Measurements from ENCODE around the gene NPIPA5.

NPIPA5 gene

GRCh38 chr16:15403392-15403995 lies 25.4 kb upstream of the NPIPA5 start:
- TF ChIP-seq POLR2AphosphoS5 (IDR thresholded peaks at IDR 0.05; ENCODE audit: low read depth, low read length) (no peak), FOXP2 (optimal IDR thresholded peaks at IDR 0.05; ENCODE audit: borderline replicate concordance, extremely low read depth, extremely low read length, insufficient read depth) (no peak), SIN3A (IDR thresholded peaks at IDR 0.05; ENCODE audit: borderline replicate concordance, insufficient read depth, low read length) (no peak), TAF1 (IDR thresholded peaks at IDR 0.05; ENCODE audit: borderline replicate concordance, insufficient read depth, low read length) (no peak), REST (IDR thresholded peaks at IDR 0.05; ENCODE audit: insufficient read depth in 1 of 2, low read depth in 2 of 2, low read length in 2 of 2) (no peak)

GRCh38 chr16:15401972-15402371 lies 23.9 kb upstream of the NPIPA5 start:
- no peak for TF ChIP-seq TAF1 (IDR thresholded peaks at IDR 0.05; ENCODE audit: borderline replicate concordance, insufficient read depth, low read length)
- no peak for TF ChIP-seq FOXP2 (optimal IDR thresholded peaks at IDR 0.05; ENCODE audit: borderline replicate concordance, extremely low read depth, extremely low read length, insufficient read depth)
- no peak for TF ChIP-seq REST (IDR thresholded peaks at IDR 0.05; ENCODE audit: insufficient read depth in 1 of 2, low read depth in 2 of 2, low read length in 2 of 2)
- no peak for TF ChIP-seq SIN3A (IDR thresholded peaks at IDR 0.05; ENCODE audit: borderline replicate concordance, insufficient read depth, low read length)
- no peak for TF ChIP-seq POLR2AphosphoS5 (IDR thresholded peaks at IDR 0.05; ENCODE audit: low read depth, low read length)

GRCh38 chr16:15399317-15399716 lies 21.2 kb upstream of the NPIPA5 start:
- no peak for TF ChIP-seq POLR2AphosphoS5 (IDR thresholded peaks at IDR 0.05; ENCODE audit: low read depth, low read length)
- no peak for TF ChIP-seq REST (IDR thresholded peaks at IDR 0.05; ENCODE audit: insufficient read depth in 1 of 2, low read depth in 2 of 2, low read length in 2 of 2)
- no peak for TF ChIP-seq TAF1 (IDR thresholded peaks at IDR 0.05; ENCODE audit: borderline replicate concordance, insufficient read depth, low read length)
- TF ChIP-seq FOXP2 (optimal IDR thresholded peaks at IDR 0.05; ENCODE audit: borderline replicate concordance, extremely low read depth, extremely low read length, insufficient read depth) = no peak
- no peak for TF ChIP-seq SIN3A (IDR thresholded peaks at IDR 0.05; ENCODE audit: borderline replicate concordance, insufficient read depth, low read length)

GRCh38 chr16:15398618-15399316 lies 20.7 kb upstream of the NPIPA5 start:
- TF ChIP-seq FOXP2 (optimal IDR thresholded peaks at IDR 0.05; ENCODE audit: borderline replicate concordance, extremely low read depth, extremely low read length, insufficient read depth) (no peak), SIN3A (IDR thresholded peaks at IDR 0.05; ENCODE audit: borderline replicate concordance, insufficient read depth, low read length) (no peak), TAF1 (IDR thresholded peaks at IDR 0.05; ENCODE audit: borderline replicate concordance, insufficient read depth, low read length) (no peak), POLR2AphosphoS5 (IDR thresholded peaks at IDR 0.05; ENCODE audit: low read depth, low read length) (no peak), REST (IDR thresholded peaks at IDR 0.05; ENCODE audit: insufficient read depth in 1 of 2, low read depth in 2 of 2, low read length in 2 of 2) (no peak)
